ENCODE measurements around the gene PHKB. TPM values are rescaled to one million over a fixed set of nuclear protein-coding genes. Genes with fewer than 3 reads are reported as not detected.

The PHKB gene
- total and polyA plus RNA-seq, 2 of the 8 experiments (the other 6 are each of a cell fraction or from before 2014, with no cell fraction given), result 18.6 to 38.3 TPM

- H2BK5ac ChIP-seq (ENCODE audit: low read depth, low read length), result no peak overlapping the region
- peak overlapping the region; percentile 92 for H3K23ac ChIP-seq (ENCODE audit: insufficient read length)
- H2BK20ac ChIP-seq (ENCODE audit: low read length), result no peak overlapping the region
- no peak overlapping the region for H4K8ac ChIP-seq (ENCODE audit: extremely low read depth, insufficient read depth, low read length)
- H2AK5ac ChIP-seq (ENCODE audit: low read depth, low read length), result no peak overlapping the region
- H3K4ac ChIP-seq (replicated peaks; ENCODE audit: insufficient read length, low read depth, low read length), result peak overlapping the region; percentile 60
- H3K4me3 ChIP-seq (ENCODE audit: extremely low read depth in 1 of 4, insufficient read depth in 2 of 4, low read depth in 3 of 4, low read length in 4 of 4), result no peak overlapping the region
- TF ChIP-seq SIN3A (conservative IDR thresholded peaks at IDR 0.05 in 1 of 2, IDR thresholded peaks at IDR 0.05 in 1 of 2; ENCODE audit: low read depth in 1 of 2, low read length in 2 of 2), result no peak
- TF ChIP-seq SRF (IDR thresholded peaks at IDR 0.05; ENCODE audit: low read depth, low read length), result no peak
- no peak for TF ChIP-seq EGR1 (IDR thresholded peaks at IDR 0.05; ENCODE audit: borderline replicate concordance, low read depth, low read length)
- TF ChIP-seq POLR2AphosphoS5 (IDR thresholded peaks at IDR 0.05; ENCODE audit: low read depth, low read length), result no peak
- TF ChIP-seq KDM5A (IDR thresholded peaks at IDR 0.05; ENCODE audit: low read length), result no peak
- no peak for TF ChIP-seq CEBPB (IDR thresholded peaks at IDR 0.05; ENCODE audit: low read depth, low read length)
- no peak for TF ChIP-seq EZH2 (IDR thresholded peaks at IDR 0.05; ENCODE audit: low read depth, low read length, severe bottlenecking)
- TF ChIP-seq RNF2 (IDR thresholded peaks at IDR 0.05; ENCODE audit: borderline replicate concordance, low read depth, low read length, missing control alignments, poor library complexity, severe bottlenecking), result no peak
- no peak for TF ChIP-seq POLR2A (IDR thresholded peaks at IDR 0.05; ENCODE audit: control extremely low read depth in 1 of 2, low read depth in 2 of 2, low read length in 2 of 2)
- no peak for TF ChIP-seq CBX5 (IDR thresholded peaks at IDR 0.05; ENCODE audit: low read depth, low read length)
- TF ChIP-seq CHD2 (IDR thresholded peaks at IDR 0.05; ENCODE audit: low read length), result no peak
- no peak for TF ChIP-seq TAF1 (IDR thresholded peaks at IDR 0.05; ENCODE audit: low read depth, low read length)
- no peak for TF ChIP-seq SP4 (IDR thresholded peaks at IDR 0.05; ENCODE audit: low read length)
- no peak for TF ChIP-seq GTF2F1 (IDR thresholded peaks at IDR 0.05; ENCODE audit: borderline replicate concordance, low read depth, low read length)
- TF ChIP-seq YY1 (IDR thresholded peaks at IDR 0.05; ENCODE audit: low read depth, low read length), result no peak
- no peak for TF ChIP-seq ASH2L (IDR thresholded peaks at IDR 0.05; ENCODE audit: low read length)
- TF ChIP-seq HDAC6 (IDR thresholded peaks at IDR 0.05; ENCODE audit: low read depth, low read length), result no peak
- H4K20me1 ChIP-seq (replicated peaks in 1 of 2; ENCODE audit: control insufficient read depth in 1 of 2, insufficient read depth in 2 of 2, low read length in 2 of 2), result no peaks in the 10 kb centered on the region
- no peak overlapping the region for H4K91ac ChIP-seq (replicated peaks; ENCODE audit: insufficient read length, low read length)
- H3K14ac ChIP-seq (ENCODE audit: insufficient read length), result no peak overlapping the region
- no peaks in the 10 kb centered on the region for H3K36me3 ChIP-seq (ENCODE audit: control insufficient read depth in 2 of 4, insufficient read depth in 4 of 4, low read length in 3 of 4)
- FAIRE-seq (no peak), DNase-seq (ENCODE audit: low read depth in 1 of 2, low spot score in 2 of 2) (no peak)
- ChIA-PET CTCF (ENCODE audit: partially characterized antibody) (no interaction called here), POLR2A (ENCODE audit: partially characterized antibody) (no interaction called here)
- H3K79me1 ChIP-seq (ENCODE audit: low read depth, low read length), result no peaks in the 10 kb centered on the region
- no peak overlapping the region for H2BK12ac ChIP-seq (ENCODE audit: low read depth, low read length)
- WGBS, 2 experiments (ENCODE audit: extremely low coverage in 1 of 2, insufficient coverage in 1 of 2, insufficient read length in 1 of 2, insufficient replicate concordance in 2 of 2, low coverage in 1 of 2, low lambda C conversion rate in 2 of 2, missing lambda C conversion rate in 1 of 2), result 94% methylated on average over 2 of the region's 2 CpGs; no CpG with 5 or more reads in 1 of the 2 experiments
- H3K9me3 ChIP-seq (ENCODE audit: insufficient read depth in 2 of 2, low read depth in 1 of 2, low read length in 1 of 2), result 0 out of 4 replicates have a peak, but pooled peaks cover 0 to 4% of the 10 kb centered on the region in 2 experiments
- no peak overlapping the region for H3K56ac ChIP-seq (replicated peaks; ENCODE audit: insufficient read length, low read depth, low read length)
- H3K27ac ChIP-seq (ENCODE audit: low read depth, low read length), result no peak overlapping the region
- H3K18ac ChIP-seq (ENCODE audit: extremely low read depth, low read length), result no peak overlapping the region
- H4K5ac ChIP-seq (ENCODE audit: insufficient read length, low read depth, low read length), result no peak overlapping the region
- no peaks in the 10 kb centered on the region for H3K79me2 ChIP-seq (ENCODE audit: control insufficient read depth in 1 of 2, insufficient read depth in 2 of 2, low read length in 2 of 2)
- H3K4me1 ChIP-seq (replicated peaks in 1 of 4; ENCODE audit: control insufficient read depth in 3 of 4, insufficient read depth in 4 of 4, low read length in 3 of 4), result peaks cover 0 to 1% (median 0%) of the 10 kb centered on the region in 4 experiments; a peak in 3 of 7 replicates
- H3K9ac ChIP-seq (replicated peaks in 1 of 4; ENCODE audit: extremely low read depth in 1 of 4, low read depth in 3 of 4, low read length in 3 of 4), result no peak overlapping the region
- no peak overlapping the region for H2BK120ac ChIP-seq (replicated peaks; ENCODE audit: low read depth, low read length)
- no peak overlapping the region for H2AFZ ChIP-seq (ENCODE audit: low read length)
- H3K27me3 ChIP-seq (replicated peaks in 1 of 4; ENCODE audit: control insufficient read depth in 3 of 4, extremely low read depth in 1 of 4, insufficient read depth in 3 of 4, low read length in 3 of 4), result no peaks in the 10 kb centered on the region
- H2BK15ac ChIP-seq (ENCODE audit: low read length), result no peak overlapping the region
- H3K23me2 ChIP-seq (ENCODE audit: low read depth, low read length), result no peaks in the 10 kb centered on the region
- H3K4me2 ChIP-seq (ENCODE audit: insufficient read depth in 1 of 2, low read depth in 2 of 2, low read length in 2 of 2), result no peak overlapping the region
These were observed 151.6 kb downstream of the PHKB start for GRCh38 chr16:47612711-47613110.

All from H1 (cell line).